Measurements from ENCODE around the gene TOR1AIP1.

TOR1AIP1 gene

GRCh38 chr1:179867493-179868330, 14.4 kb upstream of the TOR1AIP1 start:
- H3K4me1 ChIP-seq (ENCODE audit: insufficient read depth, poor library complexity, severe bottlenecking), result no peaks in the 10 kb centered on the region
- peaks cover 88% of the 10 kb centered on the region for H3K36me3 ChIP-seq (ENCODE audit: low read depth)
- peak; percentile 75 for ATAC-seq (ENCODE audit: low read depth)
- no peak overlapping the region for H3K4me3 ChIP-seq (ENCODE audit: severe bottlenecking)
- H3K27ac ChIP-seq (ENCODE audit: poor library complexity, severe bottlenecking), result no peak overlapping the region
- TF ChIP-seq, protein P1, sequence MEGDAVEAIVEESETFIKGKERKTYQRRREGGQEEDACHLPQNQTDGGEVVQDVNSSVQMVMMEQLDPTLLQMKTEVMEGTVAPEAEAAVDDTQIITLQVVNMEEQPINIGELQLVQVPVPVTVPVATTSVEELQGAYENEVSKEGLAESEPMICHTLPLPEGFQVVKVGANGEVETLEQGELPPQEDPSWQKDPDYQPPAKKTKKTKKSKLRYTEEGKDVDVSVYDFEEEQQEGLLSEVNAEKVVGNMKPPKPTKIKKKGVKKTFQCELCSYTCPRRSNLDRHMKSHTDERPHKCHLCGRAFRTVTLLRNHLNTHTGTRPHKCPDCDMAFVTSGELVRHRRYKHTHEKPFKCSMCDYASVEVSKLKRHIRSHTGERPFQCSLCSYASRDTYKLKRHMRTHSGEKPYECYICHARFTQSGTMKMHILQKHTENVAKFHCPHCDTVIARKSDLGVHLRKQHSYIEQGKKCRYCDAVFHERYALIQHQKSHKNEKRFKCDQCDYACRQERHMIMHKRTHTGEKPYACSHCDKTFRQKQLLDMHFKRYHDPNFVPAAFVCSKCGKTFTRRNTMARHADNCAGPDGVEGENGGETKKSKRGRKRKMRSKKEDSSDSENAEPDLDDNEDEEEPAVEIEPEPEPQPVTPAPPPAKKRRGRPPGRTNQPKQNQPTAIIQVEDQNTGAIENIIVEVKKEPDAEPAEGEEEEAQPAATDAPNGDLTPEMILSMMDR (IDR thresholded peaks at IDR 0.05; ENCODE audit: poor library complexity, severe bottlenecking), result peak; percentile 68
- DNase-seq (ENCODE audit: low spot score), result no peak
- no peaks in the 10 kb centered on the region for H3K9me3 ChIP-seq (ENCODE audit: severe bottlenecking)
- H3K27me3 ChIP-seq (ENCODE audit: insufficient read depth, poor library complexity, severe bottlenecking), result no peaks in the 10 kb centered on the region

- Histone ChIP-seq H3K4me1 (ENCODE audit: insufficient read depth, poor library complexity, severe bottlenecking) (peaks cover 2% of the 10 kb centered on the region), H3K9me3 (ENCODE audit: severe bottlenecking) (no peaks in the 10 kb centered on the region), H3K27ac (ENCODE audit: poor library complexity, severe bottlenecking) (no peak overlapping the region), H3K4me3 (ENCODE audit: severe bottlenecking) (no peak overlapping the region), H3K27me3 (ENCODE audit: insufficient read depth, poor library complexity, severe bottlenecking) (no peaks in the 10 kb centered on the region), H3K36me3 (ENCODE audit: low read depth) (peaks cover 95% of the 10 kb centered on the region)
- TF ChIP-seq, protein P1 (IDR thresholded peaks at IDR 0.05; ENCODE audit: poor library complexity, severe bottlenecking), result no peak
- ATAC-seq (ENCODE audit: low read depth), result no peak
- no peak for DNase-seq (ENCODE audit: low spot score)
These were observed 11.2 kb upstream of the TOR1AIP1 start for GRCh38 chr1:179870870-179871269.

GRCh38 chr1:179871940-179872339, 10.1 kb upstream of the TOR1AIP1 start:
- Histone ChIP-seq H3K36me3 (ENCODE audit: low read depth) (peaks cover 89% of the 10 kb centered on the region), H3K4me3 (ENCODE audit: severe bottlenecking) (no peak overlapping the region), H3K4me1 (ENCODE audit: insufficient read depth, poor library complexity, severe bottlenecking) (peaks cover 8% of the 10 kb centered on the region), H3K27me3 (ENCODE audit: insufficient read depth, poor library complexity, severe bottlenecking) (no peaks in the 10 kb centered on the region), H3K9me3 (ENCODE audit: severe bottlenecking) (no peaks in the 10 kb centered on the region), H3K27ac (ENCODE audit: poor library complexity, severe bottlenecking) (no peak overlapping the region)
- TF ChIP-seq, protein P1 (IDR thresholded peaks at IDR 0.05; ENCODE audit: poor library complexity, severe bottlenecking), result no peak
- no peak for ATAC-seq (ENCODE audit: low read depth)
- DNase-seq (ENCODE audit: low spot score), result no peak

DNA sequence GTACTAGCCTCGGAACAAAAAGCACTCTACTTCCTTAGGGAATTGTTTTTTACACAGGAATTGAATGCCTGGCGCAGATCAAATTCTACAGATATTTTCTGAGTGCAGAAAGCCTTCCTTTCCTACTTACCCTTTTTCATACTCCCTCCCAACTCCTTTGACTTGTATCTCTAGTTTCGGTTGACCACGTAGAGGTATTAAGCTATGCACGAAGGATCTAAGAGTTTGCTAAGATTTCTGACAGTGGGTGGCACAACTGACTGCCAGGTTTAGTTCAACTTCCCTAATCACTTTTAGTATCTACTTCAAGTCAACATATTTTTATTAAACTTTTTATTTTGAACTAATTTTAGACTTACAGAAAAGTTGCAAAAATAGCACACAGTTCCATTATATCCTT, 9.5 kb upstream of the TOR1AIP1 start:
- no peak overlapping the region for H3K27ac ChIP-seq (ENCODE audit: poor library complexity, severe bottlenecking)
- H3K36me3 ChIP-seq (ENCODE audit: low read depth), result peaks cover 83% of the 10 kb centered on the region

More for the DNA sequence above, 9.5 kb upstream of the TOR1AIP1 start:
- H3K4me3 ChIP-seq (ENCODE audit: severe bottlenecking), result no peak overlapping the region
- DNase-seq (ENCODE audit: low spot score), result no peak
- no peak for ATAC-seq (ENCODE audit: low read depth)
- H3K4me1 ChIP-seq (ENCODE audit: insufficient read depth, poor library complexity, severe bottlenecking), result peaks cover 8% of the 10 kb centered on the region
- H3K27me3 ChIP-seq (ENCODE audit: insufficient read depth, poor library complexity, severe bottlenecking), result no peaks in the 10 kb centered on the region
- TF ChIP-seq, protein P1 (IDR thresholded peaks at IDR 0.05; ENCODE audit: poor library complexity, severe bottlenecking), result no peak
- H3K9me3 ChIP-seq (ENCODE audit: severe bottlenecking), result no peaks in the 10 kb centered on the region

All from RWPE2 (cell line).